Transverse colon (tissue), 3 donors: ENCODE data around the gene RDH5.

Experiments
- CTCF ChIP-seq, 5 experiments: fragments of 200-600 bp in 3 of 5; fragments of 450-650 bp in 2 of 5; sonication (generic) in 3 of 5; IDR thresholded peaks; 1 replicate in 2 of 5; 2 replicates in 3 of 5; pipeline ENCODE4 v1.5.1; 2016 to 2017; ENCODE audit warnings: antibody characterized with exemption in 5 of 5, inconsistent platforms in 3 of 5, mild to moderate bottlenecking in 2 of 5, moderate library complexity in 1 of 5
- EP300 ChIP-seq: sonication (generic); formaldehyde crosslinking; IDR thresholded peaks from one replicate; pipeline ENCODE4 v1.6.1; 2017; ENCODE audit warnings: antibody characterized with exemption, low read depth

- TF ChIP-seq EP300: peak; percentile 25
- no peak for TF ChIP-seq CTCF (IDR thresholded peaks at IDR 0.05)
Measured at GRCh38 chr12:55715169-55715764, 4.9 kb upstream of the RDH5 start.
